Fibroblast of the aortic adventitia (primary cell): ENCODE measurements around the gene AUTS2. TPM values are rescaled to one million over a fixed set of nuclear protein-coding genes. Genes with fewer than 3 reads are reported as not detected.

Source experiments
- DNase-seq: peaks from one replicate; pipeline ENCODE4 v3.0.0-alpha.2; 2010; ENCODE audit warnings: low read depth
- H3K4me3 ChIP-seq: 2 replicates; pipeline ENCODE4 v1.5.1; 2011; ENCODE audit warnings: low read depth, mild to moderate bottlenecking, control low read depth, low read length, moderate library complexity
- total RNA-seq: library from RNA; depleted of rRNA; stranded (reverse); fragments of >200 nt; gene quantifications from 2 replicates; pipeline ENCODE4 v1.2.3, GENCODE V29; 2012; ENCODE audit warnings: low replicate concordance
- TF ChIP-seq, protein P1 (sequence below): IDR thresholded peaks from 2 replicates; pipeline ENCODE4 v1.5.1; 2011; ENCODE audit warnings: mild to moderate bottlenecking, low read length, control low read depth, inconsistent platforms; ENCODE audit not compliant: insufficient read depth

Gene AUTS2
- total RNA-seq, 1 donor: 10.7 TPM

- H3K4me3 ChIP-seq: no peak overlapping the region
- TF ChIP-seq, protein P1, sequence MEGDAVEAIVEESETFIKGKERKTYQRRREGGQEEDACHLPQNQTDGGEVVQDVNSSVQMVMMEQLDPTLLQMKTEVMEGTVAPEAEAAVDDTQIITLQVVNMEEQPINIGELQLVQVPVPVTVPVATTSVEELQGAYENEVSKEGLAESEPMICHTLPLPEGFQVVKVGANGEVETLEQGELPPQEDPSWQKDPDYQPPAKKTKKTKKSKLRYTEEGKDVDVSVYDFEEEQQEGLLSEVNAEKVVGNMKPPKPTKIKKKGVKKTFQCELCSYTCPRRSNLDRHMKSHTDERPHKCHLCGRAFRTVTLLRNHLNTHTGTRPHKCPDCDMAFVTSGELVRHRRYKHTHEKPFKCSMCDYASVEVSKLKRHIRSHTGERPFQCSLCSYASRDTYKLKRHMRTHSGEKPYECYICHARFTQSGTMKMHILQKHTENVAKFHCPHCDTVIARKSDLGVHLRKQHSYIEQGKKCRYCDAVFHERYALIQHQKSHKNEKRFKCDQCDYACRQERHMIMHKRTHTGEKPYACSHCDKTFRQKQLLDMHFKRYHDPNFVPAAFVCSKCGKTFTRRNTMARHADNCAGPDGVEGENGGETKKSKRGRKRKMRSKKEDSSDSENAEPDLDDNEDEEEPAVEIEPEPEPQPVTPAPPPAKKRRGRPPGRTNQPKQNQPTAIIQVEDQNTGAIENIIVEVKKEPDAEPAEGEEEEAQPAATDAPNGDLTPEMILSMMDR: no peak
- no peak for DNase-seq
These were observed 557.8 kb downstream of the AUTS2 start for GRCh38 chr7:70156057-70156456.

DNA sequence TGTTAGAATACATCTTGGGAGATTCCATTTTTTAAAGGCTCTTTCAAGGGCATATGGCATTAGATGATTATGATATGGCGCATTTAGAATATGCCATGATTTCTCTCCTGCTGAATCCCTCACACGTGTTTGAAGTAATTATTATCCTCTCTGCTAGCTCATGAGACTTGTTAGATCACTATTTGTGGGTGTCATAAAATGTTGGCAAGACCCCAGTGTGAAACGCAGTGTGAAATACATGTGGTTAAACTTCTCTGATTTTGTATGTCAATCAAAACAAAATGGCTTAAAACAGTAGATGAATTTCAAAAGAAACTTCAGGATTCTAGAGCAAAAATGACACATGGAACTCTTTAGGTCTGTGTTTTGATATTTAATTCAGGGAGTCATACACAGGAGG is 560.8 kb downstream of the AUTS2 start:
- DNase-seq: no peak
- TF ChIP-seq, protein P1: no peak
- H3K4me3 ChIP-seq: no peak overlapping the region

DNA sequence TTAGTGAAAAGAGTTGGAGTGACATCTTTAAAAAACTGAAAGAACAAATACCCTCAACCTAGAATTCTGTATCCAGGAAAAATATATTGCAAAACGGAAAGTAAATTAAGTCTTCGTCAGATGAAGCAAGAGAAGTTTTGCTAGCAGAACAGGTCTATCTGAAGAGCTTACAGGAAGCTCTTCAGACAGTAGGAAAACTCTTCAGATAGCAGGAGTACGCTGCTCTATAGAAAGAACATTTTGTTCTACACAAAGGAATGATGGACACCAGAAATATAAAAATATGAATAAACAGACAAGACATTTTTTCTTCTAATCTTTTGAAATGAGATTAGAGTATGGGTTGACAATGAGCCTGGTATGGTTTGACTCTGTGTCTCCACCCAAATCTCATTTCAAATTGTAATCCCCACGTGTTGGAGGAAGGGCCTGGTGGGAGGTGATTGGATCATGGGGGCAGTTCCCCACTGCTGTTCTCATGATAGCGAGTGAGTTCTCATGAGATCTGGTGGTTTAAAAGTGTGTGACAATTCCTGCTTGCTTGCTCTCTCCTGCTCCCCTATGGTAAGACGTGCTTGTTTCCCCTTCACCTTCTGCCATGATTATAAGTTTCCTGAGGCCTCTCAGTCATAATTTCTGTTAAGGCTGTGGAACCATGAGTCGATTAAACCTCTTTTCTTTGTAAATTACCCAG is 567.3 kb downstream of the AUTS2 start:
- TF ChIP-seq, protein P1: no peak

GRCh38 chr7:70171369-70171920 is 573.2 kb downstream of the AUTS2 start:
- TF ChIP-seq, protein P1: no peak
- no peak overlapping the region for H3K4me3 ChIP-seq
- DNase-seq: no peak

More for the DNA sequence above, 567.3 kb downstream of the AUTS2 start:
- no peak for DNase-seq
- no peak overlapping the region for H3K4me3 ChIP-seq

DNA sequence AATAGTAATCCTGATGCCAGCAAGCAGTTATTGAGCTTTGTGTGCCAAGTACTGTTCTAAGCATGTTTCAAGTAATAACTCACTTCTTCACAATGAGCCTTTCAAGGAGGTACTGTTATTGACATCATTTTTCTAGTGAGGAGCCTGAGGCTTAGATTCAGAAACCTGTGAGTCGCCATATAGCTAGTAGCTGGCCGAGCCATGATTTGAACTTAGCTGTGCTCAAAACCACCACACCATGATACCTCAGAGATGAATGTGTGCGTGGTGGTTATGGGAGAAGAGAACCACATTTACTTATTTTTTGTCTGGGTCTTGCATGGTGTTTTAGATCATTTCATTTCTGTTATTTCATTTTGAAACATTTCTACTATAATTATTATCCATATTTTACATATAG is 578.9 kb downstream of the AUTS2 start:
- H3K4me3 ChIP-seq: no peak overlapping the region
- TF ChIP-seq, protein P1: no peak
- no peak for DNase-seq

DNA sequence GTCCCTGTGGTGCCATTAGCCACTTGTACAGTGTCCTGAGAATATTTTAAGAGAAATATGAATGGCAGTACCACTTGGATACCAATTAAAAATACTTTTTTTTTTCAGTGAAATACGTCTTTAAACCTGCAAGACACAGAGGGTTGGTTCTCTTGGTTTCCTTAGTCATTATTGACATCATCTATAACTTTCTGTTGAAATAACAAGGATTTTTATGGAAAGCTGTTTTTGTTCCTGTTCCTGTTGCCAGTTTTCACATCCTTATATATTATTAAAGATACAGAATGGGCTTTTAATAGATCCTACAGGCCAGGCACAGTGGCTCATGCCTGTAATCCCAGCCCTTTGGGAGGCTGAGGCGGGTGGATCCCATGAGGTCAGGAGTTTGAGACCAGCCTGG is 579.9 kb downstream of the AUTS2 start:
- TF ChIP-seq, protein P1: no peak
- H3K4me3 ChIP-seq: no peak overlapping the region
- DNase-seq: no peak
